ENCODE results near the gene ITGA8.

DNA sequence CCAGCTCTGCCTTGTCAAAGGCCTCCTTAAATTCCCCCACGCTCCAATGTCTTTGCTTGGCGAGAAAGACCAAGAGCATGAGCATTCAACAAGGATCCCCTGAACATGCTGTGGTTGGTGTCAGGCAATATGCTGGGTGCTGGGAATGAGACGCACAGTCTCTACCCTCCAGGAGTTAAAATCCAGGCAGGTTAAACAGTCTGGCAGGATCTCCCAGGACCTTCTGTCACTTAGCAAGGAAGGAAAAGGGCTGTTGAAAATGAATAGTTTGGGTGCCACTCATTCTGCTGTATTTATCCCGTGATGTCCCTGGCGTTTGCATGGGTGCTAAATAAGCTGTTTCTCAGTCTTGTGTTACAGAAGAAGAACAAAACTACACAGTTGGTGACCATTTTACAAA lies 21.9 kb upstream of the ITGA8 start:
- TF ChIP-seq POLR2A (conservative IDR thresholded peaks at IDR 0.05) (no peak), NR2C2 (CRISPR knock-in tag; IDR thresholded peaks at IDR 0.05) (no peak), NR2C2 (tag; IDR thresholded peaks at IDR 0.05) (no peak), CC2D1A (IDR thresholded peaks at IDR 0.05) (no peak), BRCA1 (IDR thresholded peaks at IDR 0.05) (no peak), BRCA1 (CRISPR knock-in tag; IDR thresholded peaks at IDR 0.05) (no peak), POLR2AphosphoS5 (IDR thresholded peaks at IDR 0.05; ENCODE audit: control insufficient read depth, insufficient read depth, low read depth, low read length) (no peak), CBFA2T2 (conservative IDR thresholded peaks at IDR 0.05) (no peak)
